Tibial nerve (tissue), 4 donors: ENCODE results near the gene RFX1. TPM values are rescaled to one million over a fixed set of nuclear protein-coding genes. Genes with fewer than 3 reads are reported as not detected.

Source experiments
- DNase-seq, 2 donors: peaks; one replicate each; pipeline ENCODE4 v3.0.0-alpha.2; 2019; ENCODE audit warnings: low spot score in 2 of 2
- H3K27ac ChIP-seq, 4 donors: fragments of 200-600 bp; sonication (generic) in 3 of 4; one replicate each; pipeline ENCODE4 v1.5.1; 2017 to 2019; ENCODE audit warnings: mild to moderate bottlenecking in 1 of 4
- H3K27me3 ChIP-seq, 2 donors: fragments of 200-600 bp; sonication (generic) in 1 of 2; one replicate each; pipeline versions ENCODE4 v1.5.1 to v1.6.0; 2017 to 2019
- H3K36me3 ChIP-seq, 3 donors: fragments of 200-600 bp; sonication (generic); one replicate each; pipeline ENCODE4 v1.5.1; 2018 to 2019
- H3K4me1 ChIP-seq, 4 donors: fragments of 200-600 bp; sonication (generic) in 3 of 4; one replicate each; pipeline ENCODE4 v1.5.1; 2017 to 2019
- H3K4me3 ChIP-seq, 4 donors: fragments of 200-600 bp; sonication (generic) in 3 of 4; one replicate each; pipeline ENCODE4 v1.5.1; 2017 to 2019; ENCODE audit warnings: mild to moderate bottlenecking in 1 of 4, moderate library complexity in 1 of 4
- H3K9me3 ChIP-seq, 4 donors: fragments of 200-600 bp; sonication (generic) in 3 of 4; one replicate each; pipeline ENCODE4 v1.5.1; 2017 to 2019
- CTCF ChIP-seq, 5 experiments: fragments of 200-600 bp in 3 of 5; fragments of 450-650 bp in 2 of 5; sonication (generic) in 3 of 5; IDR thresholded peaks; one replicate each; pipeline ENCODE4 v1.5.1; 2016 to 2019; ENCODE audit warnings: antibody characterized with exemption in 5 of 5, mild to moderate bottlenecking in 3 of 5, moderate library complexity in 2 of 5
- EP300 ChIP-seq, 2 donors: sonication (generic); formaldehyde crosslinking; IDR thresholded peaks; one replicate each; pipeline ENCODE4 v1.6.1; 2017; ENCODE audit warnings: antibody characterized with exemption in 2 of 2, mild to moderate bottlenecking in 1 of 2
- POLR2A ChIP-seq, 2 donors: fragments of 450-650 bp; IDR thresholded peaks; one replicate each; pipeline ENCODE4 v1.6.1; 2017; ENCODE audit warnings: antibody characterized with exemption in 2 of 2, mild to moderate bottlenecking in 2 of 2, moderate library complexity in 2 of 2
- WGBS, 2 donors: methylation state at CpG; one replicate each; pipeline ENCODE4 v1.1.5; 2018; 5-methylcytosine and 5-hydroxymethylcytosine counted together
- total RNA-seq, 4 donors: library from RNA; depleted of rRNA; stranded (reverse); fragments of >200 nt; gene quantifications; one replicate each; pipeline ENCODE4 v1.1.0, GENCODE V29; 2016

Gene RFX1
- total RNA-seq, 4 donors from 2014 or later = 3.1 to 8.4 (median 6.0) TPM

- TF ChIP-seq CTCF (IDR thresholded peaks at IDR 0.05) (no peak), POLR2A (IDR thresholded peaks at IDR 0.05) (no peak), EP300 (IDR thresholded peaks at IDR 0.05) (no peak)
- peak overlapping the region in 3 of 4 donors; percentile 83 to 89 (median 86) for H3K27ac ChIP-seq
- H3K27me3 ChIP-seq = no peaks in the 10 kb centered on the region
- H3K36me3 ChIP-seq = peaks cover 0 to 67% (median 0%) of the 10 kb centered on the region in 3 donors
- H3K4me3 ChIP-seq = no peak overlapping the region
- peaks cover 0 to 44% (median 19%) of the 10 kb centered on the region in 4 donors for H3K4me1 ChIP-seq
- H3K9me3 ChIP-seq = no peaks in the 10 kb centered on the region
- WGBS, 2 donors = 82 to 88% methylated on average over 25 of the region's 25 CpGs
- DNase-seq = no peak
Observed at GRCh38 chr19:13984875-13985741, 21.0 kb downstream of the RFX1 start.

GRCh38 chr19:13984186-13984585 lies 21.9 kb downstream of the RFX1 start:
- H3K27ac ChIP-seq = no peak overlapping the region
- peaks cover 0 to 60% (median 0%) of the 10 kb centered on the region in 3 donors for H3K36me3 ChIP-seq

GRCh38 chr19:13983213-13983889 lies 22.8 kb downstream of the RFX1 start:
- Histone ChIP-seq H3K9me3 (no peaks in the 10 kb centered on the region), H3K27ac (peak overlapping the region in 1 of 4 donors; percentile 34), H3K4me1 (peaks cover 0 to 52% (median 29%) of the 10 kb centered on the region in 4 donors), H3K27me3 (no peaks in the 10 kb centered on the region), H3K36me3 (peaks cover 0 to 51% (median 0%) of the 10 kb centered on the region in 3 donors), H3K4me3 (no peak overlapping the region)
- 69 to 80% methylated on average over 6 to 15 of the region's 21 CpGs for WGBS, 2 donors
- TF ChIP-seq EP300 (IDR thresholded peaks at IDR 0.05) = no peak
- TF ChIP-seq POLR2A (IDR thresholded peaks at IDR 0.05) = no peak
- no peak for TF ChIP-seq CTCF (IDR thresholded peaks at IDR 0.05)
- no peak for DNase-seq

More at GRCh38 chr19:13984186-13984585, 21.9 kb downstream of the RFX1 start:
- Histone ChIP-seq H3K9me3 (no peaks in the 10 kb centered on the region), H3K4me3 (no peak overlapping the region), H3K4me1 (peaks cover 0 to 49% (median 22%) of the 10 kb centered on the region in 4 donors), H3K27me3 (no peaks in the 10 kb centered on the region)
- DNase-seq = no peak
- TF ChIP-seq POLR2A (IDR thresholded peaks at IDR 0.05) (no peak), CTCF (IDR thresholded peaks at IDR 0.05) (no peak), EP300 (IDR thresholded peaks at IDR 0.05) (no peak)
- 76 to 82% methylated on average over 11 of the region's 15 CpGs for WGBS, 2 donors

GRCh38 chr19:13982773-13983172 lies 23.3 kb downstream of the RFX1 start:
- peaks cover 0 to 48% (median 0%) of the 10 kb centered on the region in 3 donors for H3K36me3 ChIP-seq
- no peak for DNase-seq
- no peak overlapping the region for H3K4me3 ChIP-seq
- no peaks in the 10 kb centered on the region for H3K9me3 ChIP-seq
- H3K4me1 ChIP-seq = peaks cover 0 to 53% (median 30%) of the 10 kb centered on the region in 4 donors
- H3K27ac ChIP-seq = no peak overlapping the region
- WGBS, 2 donors = 96 to 97% methylated on average over 9 of the region's 9 CpGs
- no peaks in the 10 kb centered on the region for H3K27me3 ChIP-seq
- no peak for TF ChIP-seq CTCF (IDR thresholded peaks at IDR 0.05)
- TF ChIP-seq EP300 (IDR thresholded peaks at IDR 0.05) = no peak
- no peak for TF ChIP-seq POLR2A (IDR thresholded peaks at IDR 0.05)
